Measurements from ENCODE around the gene BMP8A.

BMP8A gene

GRCh38 chr1:39573736-39574624 is 82.5 kb downstream of the BMP8A start:
- no peak for DNase-seq

- DNase-seq: no peak
These were observed 83.2 kb downstream of the BMP8A start for GRCh38 chr1:39574646-39575045.
